ENCODE data around the gene DNM1. TPM values are rescaled to one million over a fixed set of nuclear protein-coding genes. Genes with fewer than 3 reads are reported as not detected.
A peak's percentile ranks its signal among the peaks of the same experiment; 100 is the strongest.

Gene DNM1
- total RNA-seq, 1 donor = 3.6 TPM

DNA sequence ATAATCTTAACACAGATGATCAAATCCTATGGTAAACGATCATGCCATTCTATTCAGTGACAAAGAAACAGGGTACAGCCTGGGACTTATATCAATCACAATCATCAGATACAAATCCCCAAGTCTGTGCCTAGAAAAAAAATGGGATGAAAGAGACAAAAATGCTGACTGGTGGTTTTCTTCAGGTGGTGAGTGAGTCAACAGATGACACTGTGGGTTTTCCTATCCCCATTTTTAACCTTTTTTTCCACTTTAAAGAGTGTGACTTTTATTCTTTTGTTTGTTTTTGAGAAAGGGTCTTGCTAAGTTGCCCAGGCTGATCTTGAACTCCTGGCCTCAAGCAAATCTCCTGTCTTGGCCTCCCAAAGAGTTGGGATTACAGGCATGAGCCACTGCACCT is 15.0 kb upstream of the DNM1 start:
- TF ChIP-seq, protein P1, sequence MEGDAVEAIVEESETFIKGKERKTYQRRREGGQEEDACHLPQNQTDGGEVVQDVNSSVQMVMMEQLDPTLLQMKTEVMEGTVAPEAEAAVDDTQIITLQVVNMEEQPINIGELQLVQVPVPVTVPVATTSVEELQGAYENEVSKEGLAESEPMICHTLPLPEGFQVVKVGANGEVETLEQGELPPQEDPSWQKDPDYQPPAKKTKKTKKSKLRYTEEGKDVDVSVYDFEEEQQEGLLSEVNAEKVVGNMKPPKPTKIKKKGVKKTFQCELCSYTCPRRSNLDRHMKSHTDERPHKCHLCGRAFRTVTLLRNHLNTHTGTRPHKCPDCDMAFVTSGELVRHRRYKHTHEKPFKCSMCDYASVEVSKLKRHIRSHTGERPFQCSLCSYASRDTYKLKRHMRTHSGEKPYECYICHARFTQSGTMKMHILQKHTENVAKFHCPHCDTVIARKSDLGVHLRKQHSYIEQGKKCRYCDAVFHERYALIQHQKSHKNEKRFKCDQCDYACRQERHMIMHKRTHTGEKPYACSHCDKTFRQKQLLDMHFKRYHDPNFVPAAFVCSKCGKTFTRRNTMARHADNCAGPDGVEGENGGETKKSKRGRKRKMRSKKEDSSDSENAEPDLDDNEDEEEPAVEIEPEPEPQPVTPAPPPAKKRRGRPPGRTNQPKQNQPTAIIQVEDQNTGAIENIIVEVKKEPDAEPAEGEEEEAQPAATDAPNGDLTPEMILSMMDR (IDR thresholded peaks at IDR 0.05; ENCODE audit: extremely low read depth, low read depth, low read length) = no peak
- peaks cover 3% of the 10 kb centered on the region for H4K20me1 ChIP-seq (ENCODE audit: insufficient read depth, low read length)
- H3K4me1 ChIP-seq (ENCODE audit: insufficient read depth, low read length) = peaks cover 9% of the 10 kb centered on the region
- H3K4me2 ChIP-seq (ENCODE audit: insufficient read depth, low read length) = no peak overlapping the region
- H3K36me3 ChIP-seq (ENCODE audit: insufficient read depth, low read length) = peaks cover 37% of the 10 kb centered on the region
- H2AFZ ChIP-seq (ENCODE audit: low read length) = no peak overlapping the region
- no peak overlapping the region for H3K27ac ChIP-seq (ENCODE audit: low read depth, low read length)
- DNase-seq (ENCODE audit: insufficient read length, low spot score, missing footprints) = no peak
- H3K79me2 ChIP-seq (ENCODE audit: insufficient read depth, low read length) = peaks cover 34% of the 10 kb centered on the region
- no peaks in the 10 kb centered on the region for H3K27me3 ChIP-seq (ENCODE audit: insufficient read depth, low read length)
- no peak overlapping the region for H3K4me3 ChIP-seq (ENCODE audit: insufficient read depth, low read length)
- H3K9me3 ChIP-seq (ENCODE audit: low read depth, low read length) = no peaks in the 10 kb centered on the region

DNA sequence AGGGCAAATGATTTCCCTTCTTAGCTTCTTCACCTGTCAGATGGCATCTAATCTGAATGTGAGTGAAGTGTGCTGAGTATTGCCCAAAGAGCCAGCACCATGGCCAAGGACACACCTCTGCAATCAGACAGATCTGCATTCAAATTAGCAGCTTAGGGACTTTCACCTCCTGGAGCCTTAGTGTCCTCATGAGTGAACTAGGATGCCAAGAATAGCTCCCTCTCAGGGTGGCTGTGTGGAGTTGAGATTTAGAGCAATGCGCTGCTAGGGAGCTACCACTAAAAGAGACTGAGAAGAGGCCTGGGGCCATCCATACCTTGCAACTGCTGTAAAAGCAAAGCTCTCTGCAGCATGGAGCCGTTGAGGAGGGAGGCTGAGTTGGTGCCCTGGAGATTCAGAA is 13.2 kb upstream of the DNM1 start:
- H3K36me3 ChIP-seq (ENCODE audit: insufficient read depth, low read length) = peaks cover 26% of the 10 kb centered on the region
- H2AFZ ChIP-seq (ENCODE audit: low read length) = no peak overlapping the region
- no peaks in the 10 kb centered on the region for H3K9me3 ChIP-seq (ENCODE audit: low read depth, low read length)
- peak; percentile 59 for DNase-seq (ENCODE audit: insufficient read length, low spot score, missing footprints)
- no peak overlapping the region for H3K4me3 ChIP-seq (ENCODE audit: insufficient read depth, low read length)
- peaks cover 3% of the 10 kb centered on the region for H4K20me1 ChIP-seq (ENCODE audit: insufficient read depth, low read length)
- TF ChIP-seq, protein P1 (IDR thresholded peaks at IDR 0.05; ENCODE audit: extremely low read depth, low read depth, low read length) = no peak
- peaks cover 9% of the 10 kb centered on the region for H3K4me1 ChIP-seq (ENCODE audit: insufficient read depth, low read length)
- no peaks in the 10 kb centered on the region for H3K27me3 ChIP-seq (ENCODE audit: insufficient read depth, low read length)
- H3K79me2 ChIP-seq (ENCODE audit: insufficient read depth, low read length) = peaks cover 34% of the 10 kb centered on the region
- no peak overlapping the region for H3K27ac ChIP-seq (ENCODE audit: low read depth, low read length)
- H3K4me2 ChIP-seq (ENCODE audit: insufficient read depth, low read length) = peak overlapping the region; percentile 79

DNA sequence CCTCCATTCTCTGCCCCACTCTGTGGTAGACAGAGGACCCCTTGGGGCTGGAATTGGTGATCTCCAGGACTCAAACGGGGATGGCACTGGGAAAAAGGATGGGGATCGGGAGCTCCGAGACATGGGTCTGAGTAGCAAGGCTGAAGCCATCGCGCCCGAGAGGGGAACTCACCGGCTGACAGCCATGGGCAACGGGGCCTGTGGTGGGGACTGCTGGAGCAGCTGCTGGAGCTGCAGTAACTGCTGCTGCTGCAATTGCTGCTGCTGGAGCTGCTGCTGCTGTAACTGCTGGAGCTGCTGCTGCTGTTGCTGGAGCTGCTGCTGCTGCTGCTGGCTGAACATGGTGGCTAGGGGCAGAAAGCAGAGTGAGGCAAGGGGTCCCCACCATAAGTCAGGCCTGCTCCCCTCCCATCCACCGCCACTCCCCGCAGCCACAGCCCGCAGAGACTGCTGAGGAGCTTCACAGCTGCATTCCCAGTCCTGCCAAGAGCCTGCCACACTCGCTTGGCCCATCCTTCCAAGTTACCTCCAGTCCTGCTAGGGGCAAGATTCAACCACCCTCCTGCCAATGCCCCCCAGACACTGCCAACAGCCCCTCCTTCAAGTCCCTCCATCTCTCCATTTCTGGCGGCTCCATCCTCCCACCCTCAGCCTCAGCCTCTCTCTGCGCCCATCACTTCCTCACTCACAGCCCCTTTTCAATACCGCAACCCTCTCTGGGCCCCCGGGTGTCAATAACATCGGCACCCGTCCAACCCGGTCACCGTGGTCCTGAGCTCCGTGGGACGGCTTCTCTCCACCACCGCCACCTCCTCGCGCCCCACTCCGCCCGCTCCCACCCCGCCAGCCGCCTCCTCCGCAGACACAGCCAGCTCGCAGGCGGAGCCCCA is 12.4 kb upstream of the DNM1 start:
- no peaks in the 10 kb centered on the region for H3K9me3 ChIP-seq (ENCODE audit: low read depth, low read length)
- peak overlapping the region; percentile 56 for H3K27ac ChIP-seq (ENCODE audit: low read depth, low read length)
- peak; percentile 92 for DNase-seq (ENCODE audit: insufficient read length, low spot score, missing footprints)
- TF ChIP-seq, protein P1 (IDR thresholded peaks at IDR 0.05; ENCODE audit: extremely low read depth, low read depth, low read length) = no peak
- peaks cover 26% of the 10 kb centered on the region for H3K36me3 ChIP-seq (ENCODE audit: insufficient read depth, low read length)
- H3K4me2 ChIP-seq (ENCODE audit: insufficient read depth, low read length) = peak overlapping the region; percentile 79
- H3K4me3 ChIP-seq (ENCODE audit: insufficient read depth, low read length) = peak overlapping the region; percentile 93
- H4K20me1 ChIP-seq (ENCODE audit: insufficient read depth, low read length) = peaks cover 3% of the 10 kb centered on the region
- H2AFZ ChIP-seq (ENCODE audit: low read length) = peak overlapping the region; percentile 82
- peaks cover 34% of the 10 kb centered on the region for H3K79me2 ChIP-seq (ENCODE audit: insufficient read depth, low read length)
- H3K4me1 ChIP-seq (ENCODE audit: insufficient read depth, low read length) = peaks cover 9% of the 10 kb centered on the region
- no peaks in the 10 kb centered on the region for H3K27me3 ChIP-seq (ENCODE audit: insufficient read depth, low read length)

DNA sequence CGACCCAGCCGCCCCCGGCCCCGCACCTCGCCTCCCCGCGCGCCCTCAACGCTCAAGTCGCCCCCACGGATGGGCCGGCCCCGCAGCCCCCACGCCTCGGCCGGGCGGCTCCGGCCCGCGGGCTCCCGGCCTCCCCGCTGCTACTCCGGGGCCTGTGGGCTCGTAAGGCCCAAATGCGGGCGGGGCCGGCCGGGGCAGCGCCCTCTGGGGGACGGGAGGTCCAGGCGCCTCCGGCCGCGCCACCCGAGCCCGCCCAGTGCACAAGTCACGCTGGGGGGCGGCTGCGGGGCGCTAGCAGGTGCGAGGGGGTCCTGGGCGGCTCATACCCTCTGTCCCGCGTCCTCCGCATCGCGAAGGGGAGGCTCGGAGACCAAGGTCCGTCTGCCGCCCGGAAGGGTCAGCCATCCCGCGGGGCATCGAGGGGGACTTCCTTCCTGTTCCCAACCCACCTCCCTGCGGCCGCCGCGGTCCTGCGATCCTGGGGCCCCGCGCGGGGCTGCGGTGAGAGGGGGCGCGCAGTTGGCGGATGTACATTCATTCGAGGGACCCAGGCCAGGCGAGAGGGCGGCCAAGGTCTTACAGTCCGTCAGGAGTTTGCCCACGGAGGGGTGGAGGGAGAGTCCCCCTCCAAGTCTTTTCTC is 11.7 kb upstream of the DNM1 start, which contains the start of gene CIZ1:
Gene CIZ1, minus strand, starts transcription at position 167 of the 641 bp plus-strand sequence. CDS start 715 bp downstream, outside the sequence.
- Histone ChIP-seq H3K79me2 (ENCODE audit: insufficient read depth, low read length) (peaks cover 32% of the 10 kb centered on the region), H4K20me1 (ENCODE audit: insufficient read depth, low read length) (peaks cover 3% of the 10 kb centered on the region), H3K27ac (ENCODE audit: low read depth, low read length) (peak within 1 kb of the TSS; percentile 56), H2AFZ (ENCODE audit: low read length) (peak within 1 kb of the TSS; percentile 84), H3K4me3 (ENCODE audit: insufficient read depth, low read length) (peak within 1 kb of the TSS; percentile 93), H3K4me1 (ENCODE audit: insufficient read depth, low read length) (peaks cover 9% of the 10 kb centered on the region), H3K36me3 (ENCODE audit: insufficient read depth, low read length) (peaks cover 26% of the 10 kb centered on the region), H3K9me3 (ENCODE audit: low read depth, low read length) (no peaks in the 10 kb centered on the region), H3K4me2 (ENCODE audit: insufficient read depth, low read length) (peak within 1 kb of the TSS; percentile 85), H3K27me3 (ENCODE audit: insufficient read depth, low read length) (no peaks in the 10 kb centered on the region)
- TF ChIP-seq, protein P1 (IDR thresholded peaks at IDR 0.05; ENCODE audit: extremely low read depth, low read depth, low read length) = peak; percentile 52
- DNase-seq (ENCODE audit: insufficient read length, low spot score, missing footprints) = peak; percentile 100
